ENCODE measurements around the gene AHSA1.

The AHSA1 gene

DNA sequence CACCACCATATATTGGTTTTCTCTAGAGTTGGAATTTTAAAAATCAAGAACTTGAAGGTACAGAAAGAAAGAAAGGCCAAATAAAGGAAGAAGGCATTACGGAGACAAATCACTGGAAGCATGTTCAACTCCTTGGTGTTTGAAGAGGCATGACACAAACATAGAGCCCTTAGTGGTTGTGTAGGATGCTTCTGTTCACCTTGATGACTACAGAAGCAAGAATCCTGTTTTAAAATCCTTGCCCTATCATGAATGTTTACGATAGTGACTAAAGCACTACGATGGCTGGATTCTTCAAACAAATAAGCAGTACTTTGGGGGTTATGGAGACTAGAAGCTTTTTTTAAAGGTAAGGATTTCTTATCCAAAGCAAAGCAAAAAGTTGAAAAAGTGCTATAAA is 51.0 kb downstream of the AHSA1 start:
- no peaks in the 10 kb centered on the region for H4K20me1 ChIP-seq (ENCODE audit: insufficient read depth, low read length)
- H3K79me2 ChIP-seq (ENCODE audit: low read length) = no peaks in the 10 kb centered on the region
- H3K9ac ChIP-seq (ENCODE audit: low read length) = no peak overlapping the region
- no peak overlapping the region for H3K4me2 ChIP-seq (ENCODE audit: low read length)
- H3K27me3 ChIP-seq (ENCODE audit: low read depth, low read length) = no peaks in the 10 kb centered on the region
- no peak overlapping the region for H3K4me3 ChIP-seq (ENCODE audit: low read length)
- no peak overlapping the region for H3K27ac ChIP-seq (ENCODE audit: low read length)
- TF ChIP-seq CTCF (IDR thresholded peaks at IDR 0.05; ENCODE audit: low read depth, low read length) (no peak), EZH2phosphoT487 (IDR thresholded peaks at IDR 0.05; ENCODE audit: low read depth) (no peak)
- peaks cover 7% of the 10 kb centered on the region for H3K36me3 ChIP-seq (replicated peaks; ENCODE audit: low read depth, low read length)
- no peak overlapping the region for H2AFZ ChIP-seq (ENCODE audit: low read depth, low read length)
- no peaks in the 10 kb centered on the region for H3K4me1 ChIP-seq (ENCODE audit: low read length)
- no peaks in the 10 kb centered on the region for H3K9me3 ChIP-seq (ENCODE audit: insufficient read depth, low read length)

DNA sequence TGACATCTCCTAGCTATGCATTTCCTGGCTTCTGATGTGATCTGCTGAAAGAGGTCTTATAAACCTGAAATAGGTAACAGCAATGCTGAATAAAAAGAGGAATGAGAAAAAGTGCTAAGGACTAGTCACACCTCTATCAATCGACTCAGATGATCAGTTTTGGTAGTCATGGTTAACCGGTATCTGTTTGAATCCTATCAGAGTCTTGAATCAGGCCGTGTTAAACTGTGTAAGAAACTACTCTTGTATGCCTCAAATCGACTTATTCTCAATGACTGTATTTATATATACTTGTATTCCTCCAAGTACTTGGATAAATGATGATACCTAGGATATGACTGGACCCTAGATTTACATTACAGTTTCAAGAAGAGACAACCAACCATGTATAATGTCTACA is 51.5 kb downstream of the AHSA1 start:
- no peaks in the 10 kb centered on the region for H4K20me1 ChIP-seq (ENCODE audit: insufficient read depth, low read length)

DNA sequence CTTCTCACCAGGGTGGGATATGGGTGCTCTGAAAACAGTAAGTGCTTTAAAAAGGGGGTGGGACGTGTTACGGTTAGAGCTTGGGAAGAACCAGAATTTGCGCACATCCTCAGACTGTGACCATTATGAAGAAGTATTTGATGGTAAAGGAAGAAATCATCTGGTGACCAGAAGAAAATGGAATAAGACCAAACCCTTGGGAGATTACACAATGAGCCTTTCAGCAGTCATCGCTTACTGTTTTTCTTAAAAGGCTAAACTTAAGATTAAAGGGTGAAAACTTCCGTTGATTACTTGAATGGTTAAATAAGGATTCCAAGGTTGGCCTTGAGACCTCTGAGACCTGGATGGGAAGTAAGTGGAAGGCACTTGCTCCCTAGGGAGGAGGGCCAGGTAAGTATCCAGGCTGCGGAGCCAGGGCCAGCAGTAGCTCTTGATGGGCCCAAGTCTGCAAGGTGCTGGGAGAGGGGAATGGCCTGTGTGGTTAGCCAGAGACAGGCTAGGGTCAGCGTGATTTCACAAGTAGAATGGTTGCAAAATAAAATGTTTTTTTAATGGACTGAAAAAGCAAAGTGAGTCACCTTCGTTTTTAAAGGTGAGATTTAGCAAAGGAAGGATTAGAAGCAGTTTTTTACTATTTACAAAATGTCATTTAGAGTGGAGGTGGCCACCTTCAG is 53.7 kb downstream of the AHSA1 start:
- Histone ChIP-seq H3K4me3 (ENCODE audit: low read length) (no peak overlapping the region), H3K9me3 (ENCODE audit: insufficient read depth, low read length) (no peaks in the 10 kb centered on the region), H3K4me1 (ENCODE audit: low read length) (no peaks in the 10 kb centered on the region), H3K79me2 (ENCODE audit: low read length) (no peaks in the 10 kb centered on the region), H3K27ac (ENCODE audit: low read length) (no peak overlapping the region), H3K9ac (ENCODE audit: low read length) (no peak overlapping the region), H3K4me2 (ENCODE audit: low read length) (no peak overlapping the region), H4K20me1 (ENCODE audit: insufficient read depth, low read length) (no peaks in the 10 kb centered on the region), H3K36me3 (replicated peaks; ENCODE audit: low read depth, low read length) (peaks cover 7% of the 10 kb centered on the region), H2AFZ (ENCODE audit: low read depth, low read length) (no peak overlapping the region), H3K27me3 (ENCODE audit: low read depth, low read length) (no peaks in the 10 kb centered on the region)
- TF ChIP-seq EZH2phosphoT487 (IDR thresholded peaks at IDR 0.05; ENCODE audit: low read depth) (no peak), CTCF (IDR thresholded peaks at IDR 0.05; ENCODE audit: low read depth, low read length) (no peak)

More for the DNA sequence above, 51.5 kb downstream of the AHSA1 start:
- Histone ChIP-seq H3K79me2 (ENCODE audit: low read length) (no peaks in the 10 kb centered on the region), H3K9ac (ENCODE audit: low read length) (no peak overlapping the region), H3K27me3 (ENCODE audit: low read depth, low read length) (no peaks in the 10 kb centered on the region), H3K4me3 (ENCODE audit: low read length) (no peak overlapping the region), H3K9me3 (ENCODE audit: insufficient read depth, low read length) (no peaks in the 10 kb centered on the region), H3K27ac (ENCODE audit: low read length) (no peak overlapping the region), H3K4me2 (ENCODE audit: low read length) (no peak overlapping the region), H3K4me1 (ENCODE audit: low read length) (no peaks in the 10 kb centered on the region), H2AFZ (ENCODE audit: low read depth, low read length) (no peak overlapping the region), H3K36me3 (replicated peaks; ENCODE audit: low read depth, low read length) (peaks cover 7% of the 10 kb centered on the region)
- no peak for TF ChIP-seq CTCF (IDR thresholded peaks at IDR 0.05; ENCODE audit: low read depth, low read length)
- TF ChIP-seq EZH2phosphoT487 (IDR thresholded peaks at IDR 0.05; ENCODE audit: low read depth) = no peak

DNA sequence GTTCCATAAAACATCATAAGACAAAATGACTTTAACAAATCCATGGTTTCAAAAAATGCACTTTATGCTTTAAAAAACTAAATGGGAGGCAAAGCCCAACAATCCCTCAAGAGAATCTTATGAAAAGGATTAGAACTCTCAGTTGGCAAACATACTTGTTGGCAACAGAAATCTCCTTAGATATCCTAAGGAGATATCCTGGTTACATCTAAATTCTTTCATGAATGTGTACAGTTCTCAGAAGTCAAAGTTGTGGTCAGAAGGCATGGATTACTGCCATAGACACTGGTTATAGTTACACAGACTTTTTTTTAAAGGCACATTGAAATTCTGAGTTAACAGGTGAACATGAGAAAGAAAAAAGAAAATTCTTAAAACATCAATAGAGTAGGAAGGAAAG is 58.2 kb downstream of the AHSA1 start:
- Histone ChIP-seq H3K27me3 (ENCODE audit: low read depth, low read length) (no peaks in the 10 kb centered on the region), H3K4me3 (ENCODE audit: low read length) (no peak overlapping the region), H3K9me3 (ENCODE audit: insufficient read depth, low read length) (no peaks in the 10 kb centered on the region), H3K27ac (ENCODE audit: low read length) (no peak overlapping the region), H3K9ac (ENCODE audit: low read length) (no peak overlapping the region), H3K79me2 (ENCODE audit: low read length) (no peaks in the 10 kb centered on the region), H3K4me1 (ENCODE audit: low read length) (no peaks in the 10 kb centered on the region), H4K20me1 (ENCODE audit: insufficient read depth, low read length) (no peaks in the 10 kb centered on the region), H3K36me3 (replicated peaks; ENCODE audit: low read depth, low read length) (peaks cover 7% of the 10 kb centered on the region), H3K4me2 (ENCODE audit: low read length) (no peak overlapping the region), H2AFZ (ENCODE audit: low read depth, low read length) (no peak overlapping the region)
- TF ChIP-seq CTCF (IDR thresholded peaks at IDR 0.05; ENCODE audit: low read depth, low read length) = no peak
- TF ChIP-seq EZH2phosphoT487 (IDR thresholded peaks at IDR 0.05; ENCODE audit: low read depth) = no peak

Data from OCI-LY3 (cell line).